BJ (cell line): Measurements from ENCODE around the gene MGAT3. TPM values are rescaled to one million over a fixed set of nuclear protein-coding genes. Genes with fewer than 3 reads are reported as not detected.

Experiments used
- CTCF ChIA-PET: fragments of 350-600 bp; formaldehyde crosslinking; extraction: SDS; loops from one replicate; lab custom pipeline; 2021; ENCODE audit warnings: antibody characterized with exemption, inconsistent platforms; lab: Yijun Ruan, JAX
- POLR2A ChIA-PET: fragments of 300-600 bp; sonication (Branson Sonifier 250); formaldehyde crosslinking; extraction: SDS; loops from one replicate; lab custom pipeline; 2021; ENCODE audit warnings: antibody characterized with exemption; lab: Charles Lee
- DNase-seq: peaks from one replicate; pipeline ENCODE4 v3.0.0-alpha.2; 2011; ENCODE audit warnings: low read depth
- H3K27me3 ChIP-seq: 2 replicates; pipeline ENCODE4 v1.6.0; 2011; ENCODE audit warnings: low read length; ENCODE audit not compliant: control insufficient read depth, insufficient read depth
- H3K36me3 ChIP-seq: 2 replicates; pipeline ENCODE4 v1.5.1; 2011; ENCODE audit warnings: low read length; ENCODE audit not compliant: control insufficient read depth, insufficient read depth
- H3K4me3 ChIP-seq: 2 replicates; pipeline ENCODE4 v1.5.1; 2011; ENCODE audit warnings: low read depth, mild to moderate bottlenecking, control low read depth, low read length
- CTCF ChIP-seq: IDR thresholded peaks from 2 replicates; pipeline ENCODE4 v1.5.1; 2011; ENCODE audit warnings: low read depth, mild to moderate bottlenecking, control low read depth, inconsistent platforms, low read length, moderate library complexity; ENCODE audit not compliant: insufficient read depth
- polyA plus RNA-seq: library from polyadenylated mRNA; depleted of rRNA; stranded (reverse); fragments of >200 nt; gene quantifications from 2 replicates; pipeline ENCODE4 v1.2.3, GENCODE V29; 2011

The MGAT3 gene
- polyA plus RNA-seq, 1 experiment, result 0.53 TPM

DNA sequence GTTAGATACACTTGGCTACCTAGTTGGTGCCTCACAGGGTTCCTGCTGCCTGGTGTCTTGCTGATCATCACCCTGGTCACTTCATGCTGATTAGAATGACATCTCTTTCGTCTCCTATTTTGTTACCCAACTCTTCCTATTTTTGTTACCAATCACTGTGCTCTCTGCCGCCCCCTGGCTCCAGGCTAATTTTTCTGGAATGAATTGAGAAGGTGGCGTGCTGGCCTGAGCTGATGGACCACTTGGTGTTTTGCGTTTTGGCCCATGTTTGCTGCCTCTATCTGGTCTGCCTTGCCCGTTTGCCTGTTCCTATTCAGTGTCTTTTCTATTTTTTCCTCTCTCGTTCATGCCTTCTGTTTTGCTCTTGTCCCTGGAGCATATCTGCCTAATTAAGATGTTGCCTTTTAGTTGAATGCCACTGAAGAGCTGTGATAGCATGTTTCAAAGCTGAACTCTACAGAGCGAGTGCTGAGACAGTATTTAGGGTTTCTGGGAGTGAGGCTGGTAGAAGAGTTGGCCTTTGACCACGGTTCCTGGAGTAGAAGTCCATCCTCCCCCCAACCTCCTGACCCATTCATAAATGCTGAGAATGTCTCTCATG lies 57.7 kb downstream of the MGAT3 start:
- TF ChIP-seq CTCF, result peak; percentile 85
- peaks cover 31% of the 10 kb centered on the region for H3K36me3 ChIP-seq
- CTCF ChIA-PET, result interaction anchor here (0.6 to 3.7 kb wide), 25 partner anchors 9 to 379 kb away, joined by 3 to 22 read pairs (median 4); partner anchors contain the start of genes MIEF1 and TAB1
- H3K27me3 ChIP-seq, result no peaks in the 10 kb centered on the region
- no peak overlapping the region for H3K4me3 ChIP-seq
- POLR2A ChIA-PET, result no interaction called here
- DNase-seq, result no peak

- POLR2A ChIA-PET, result no interaction called here
- no peaks in the 10 kb centered on the region for H3K27me3 ChIP-seq
- DNase-seq, result no peak
- no peak for TF ChIP-seq CTCF
- peaks cover 28% of the 10 kb centered on the region for H3K36me3 ChIP-seq
- H3K4me3 ChIP-seq, result no peak overlapping the region
- CTCF ChIA-PET, result interaction anchor here (0.8 to 3.7 kb wide), 20 partner anchors 8 to 348 kb away, joined by 3 to 28 read pairs (median 7); partner anchors contain the start of gene TAB1
These were observed 58.6 kb downstream of the MGAT3 start for GRCh38 chr22:39515266-39516050.

DNA sequence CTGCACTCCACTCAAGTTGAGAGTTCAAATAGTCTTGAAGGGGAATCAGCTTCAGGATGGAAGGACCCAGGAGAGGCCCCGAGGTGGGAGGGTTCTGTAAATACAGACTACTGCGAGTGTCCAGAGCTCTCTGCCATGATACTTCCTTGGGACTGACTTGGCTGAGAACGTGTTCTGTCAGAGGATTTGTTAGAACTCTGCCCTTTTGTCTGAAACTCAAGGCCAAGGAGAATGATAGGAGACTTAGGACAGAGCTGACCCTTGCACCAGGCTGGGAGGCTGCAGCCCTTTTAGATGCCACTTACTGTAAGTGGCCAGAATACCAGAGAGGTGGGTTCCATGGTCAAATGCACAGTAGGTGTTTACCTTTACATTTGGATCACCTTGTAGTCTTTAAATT lies 60.7 kb downstream of the MGAT3 start:
- DNase-seq, result no peak
- CTCF ChIA-PET, result interaction anchor here (0.6 to 3.6 kb wide), 9 partner anchors 10 to 603 kb away, joined by 3 to 28 read pairs (median 9); partner anchors contain the start of genes MIEF1 and TAB1
- Histone ChIP-seq H3K27me3 (no peaks in the 10 kb centered on the region), H3K36me3 (peaks cover 26% of the 10 kb centered on the region), H3K4me3 (no peak overlapping the region)
- TF ChIP-seq CTCF, result no peak
- POLR2A ChIA-PET, result no interaction called here

- no peaks in the 10 kb centered on the region for H3K27me3 ChIP-seq
- CTCF ChIA-PET, result interaction anchor here (0.9 to 3.6 kb wide), 10 partner anchors 8 to 348 kb away, joined by 3 to 28 read pairs (median 8); partner anchors contain the start of genes MIEF1 and TAB1
- POLR2A ChIA-PET, result no interaction called here
- H3K36me3 ChIP-seq, result peaks cover 34% of the 10 kb centered on the region
- no peak for TF ChIP-seq CTCF
- DNase-seq, result no peak
- H3K4me3 ChIP-seq, result no peak overlapping the region
These were observed 61.5 kb downstream of the MGAT3 start for GRCh38 chr22:39518144-39518786.
